SKM-1 treated with dmso at 0.1 percent for 144 hours (cell line): ENCODE measurements around the gene SMIM43.

Experiments
- DNase-seq: peaks from one replicate; lab custom pipeline; 2025; ENCODE audit not compliant: unreplicated experiment; lab: John Stamatoyannopoulos, UW

SMIM43 gene

DNA sequence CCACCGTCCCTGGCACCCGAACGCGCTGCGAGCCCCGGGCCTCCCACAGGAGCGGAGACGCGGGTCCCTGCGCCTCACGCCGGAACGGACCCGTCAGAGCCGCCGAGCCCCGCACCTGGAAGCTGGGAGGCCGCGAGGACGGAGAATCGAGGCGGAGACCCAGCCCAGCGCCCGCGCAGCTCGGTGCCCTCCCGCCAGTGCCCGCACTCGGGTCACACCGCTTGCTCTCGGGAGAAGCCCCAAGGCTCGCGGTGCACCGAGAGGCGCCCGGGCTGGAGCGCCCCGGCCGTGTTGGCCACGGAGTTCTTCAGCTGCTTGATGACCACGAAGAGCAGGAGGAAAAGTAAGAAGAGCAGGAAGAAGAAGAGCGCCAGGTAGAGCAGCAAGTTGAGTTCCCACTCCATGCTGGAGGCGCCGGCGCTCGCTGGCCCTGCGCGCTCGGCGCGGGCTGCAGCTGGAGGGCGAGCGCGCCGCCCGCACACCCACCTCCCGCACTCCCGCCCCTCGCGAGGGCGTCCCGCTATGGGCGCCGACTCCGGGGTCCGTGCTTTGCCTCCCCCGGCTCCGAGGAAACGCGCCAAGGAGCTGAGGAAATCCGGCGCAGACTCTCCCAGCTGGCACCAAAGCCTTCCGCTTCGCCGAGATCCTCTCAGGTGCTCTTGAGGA is at the start of gene SMIM43:
Gene SMIM43, minus strand, starts transcription at position 463 of the 666 bp plus-strand sequence. Its CDS starts 59 bp downstream, at position 404.
- no peak for DNase-seq

DNA sequence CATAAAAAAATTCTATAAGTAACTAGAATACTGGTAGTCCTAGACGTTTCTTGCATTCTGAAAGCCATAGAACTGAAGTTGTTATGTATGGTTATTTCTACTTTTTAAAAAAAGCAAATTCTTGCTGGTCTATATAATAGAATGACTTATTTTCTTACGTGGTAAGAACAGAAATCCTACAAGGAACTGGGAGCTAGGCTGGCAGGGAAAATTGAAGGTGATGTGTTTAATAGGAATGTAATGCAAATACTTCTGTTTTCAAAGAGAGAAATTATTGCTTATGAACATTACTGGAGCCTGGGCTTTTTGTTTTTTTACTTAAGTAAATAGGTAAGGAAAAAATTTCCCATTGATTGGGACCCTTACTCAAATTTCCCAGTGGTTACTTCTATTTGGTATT is 49.8 kb upstream of the SMIM43 start:
- DNase-seq: no peak

DNA sequence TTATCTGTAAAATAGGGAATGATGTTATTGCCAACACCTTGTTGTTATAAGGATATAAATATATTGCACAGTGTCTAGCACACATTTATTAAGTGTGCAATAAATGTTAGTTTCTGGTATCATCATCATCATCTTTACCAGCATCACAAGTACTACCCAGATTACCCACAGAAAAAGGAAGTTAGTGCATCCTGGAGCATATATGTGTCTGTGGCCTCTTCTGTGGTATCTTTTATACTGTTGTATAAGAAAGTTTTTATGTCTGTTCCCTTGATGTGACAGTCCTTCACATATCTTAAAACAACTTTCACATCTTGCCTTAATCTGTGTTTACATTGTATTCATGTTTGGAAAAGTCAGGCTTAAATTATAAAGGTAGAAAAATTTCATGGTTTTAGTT is 46.2 kb upstream of the SMIM43 start:
- DNase-seq: no peak

DNA sequence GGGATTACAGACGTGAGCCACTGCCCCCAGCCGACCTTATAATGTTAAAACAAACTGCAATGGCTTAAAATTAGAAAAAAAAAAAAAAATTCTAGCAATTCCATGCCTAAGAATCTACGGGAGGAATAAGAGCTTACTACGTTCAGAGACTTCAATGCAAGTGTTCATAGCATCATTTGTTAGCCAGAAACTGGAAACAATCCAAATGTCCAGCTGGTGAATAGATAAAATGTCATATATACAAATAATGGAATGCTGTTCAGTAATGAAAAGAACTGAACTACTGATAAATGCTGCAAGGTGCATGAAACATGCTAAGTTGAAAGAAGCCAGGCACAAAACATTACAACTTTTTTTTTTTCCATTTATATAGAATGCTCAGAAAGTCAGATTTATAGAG is 41.4 kb upstream of the SMIM43 start:
- DNase-seq: no peak

DNA sequence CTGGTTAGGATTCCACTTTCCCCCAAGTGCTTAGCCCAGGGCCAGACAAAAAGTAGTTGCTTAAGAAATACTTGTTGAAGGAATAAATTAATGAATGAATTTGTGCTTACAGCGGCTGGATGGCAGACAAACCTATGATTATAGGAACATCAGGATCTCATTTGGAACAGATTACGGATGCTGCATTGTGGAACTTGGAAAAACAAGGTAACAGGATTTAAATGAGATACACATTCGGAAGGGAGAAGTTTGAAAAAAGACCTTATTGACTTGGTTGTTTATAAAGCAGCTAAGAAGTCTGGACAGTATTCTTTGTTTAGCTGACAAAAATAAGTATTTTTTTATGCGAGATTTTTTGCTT is 36.7 kb upstream of the SMIM43 start:
- DNase-seq: no peak

DNA sequence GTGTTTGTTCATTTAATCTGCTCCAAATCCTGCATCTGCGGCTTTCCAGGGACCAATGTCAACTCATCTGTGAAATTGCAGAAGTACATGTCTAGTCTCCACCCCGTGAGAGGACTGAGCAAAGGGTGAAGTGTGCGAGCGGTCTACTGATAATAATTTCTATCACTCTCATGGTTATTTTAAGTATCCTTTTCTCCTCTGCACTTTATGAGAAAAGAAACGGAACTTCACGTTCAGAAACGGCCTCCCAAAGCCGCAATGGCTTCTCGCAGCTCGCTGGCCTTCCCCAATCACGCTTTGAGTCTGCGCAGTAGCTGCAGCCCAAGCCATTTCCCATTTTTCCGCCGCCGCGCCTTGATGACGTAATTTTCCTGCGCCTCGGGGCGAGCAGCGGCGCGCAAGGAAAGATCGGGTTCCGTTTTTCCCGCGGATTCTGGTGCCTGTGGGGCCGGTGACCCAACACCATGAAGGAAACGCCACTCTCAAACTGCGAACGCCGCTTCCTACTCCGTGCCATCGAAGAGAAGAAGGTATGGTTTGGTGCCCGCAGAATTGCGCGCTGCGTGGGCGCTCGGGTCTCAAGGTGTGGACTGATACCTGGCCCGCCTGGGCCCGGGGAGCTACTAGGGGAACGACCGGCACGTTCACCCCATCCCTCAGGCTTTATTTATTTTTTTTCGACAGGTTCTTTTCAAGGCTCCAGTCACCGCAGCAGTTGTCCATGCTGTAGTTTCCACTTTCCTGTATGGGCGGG is 36.2 kb upstream of the SMIM43 start, which contains the start of gene EXOSC9:
Gene EXOSC9, plus strand, starts transcription at position 363 of the 754 bp plus-strand sequence. Its CDS starts 102 bp downstream, at position 465.
- DNase-seq: peak; percentile 86

DNA sequence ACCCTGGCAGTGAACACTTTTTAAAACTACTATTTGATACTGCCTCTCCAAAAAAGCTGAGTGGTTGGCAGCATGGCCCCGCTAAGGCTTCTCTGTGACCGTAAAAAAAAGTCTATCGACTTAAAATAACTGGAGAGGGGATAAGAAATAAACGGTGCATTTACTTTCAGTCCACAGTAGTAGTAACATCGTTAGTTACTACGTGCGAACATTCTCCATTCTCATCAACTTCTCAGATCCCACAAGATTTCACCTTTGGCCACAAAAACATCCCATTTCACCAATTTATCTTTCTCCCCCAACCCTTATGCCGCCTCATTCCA is 35.6 kb upstream of the SMIM43 start:
- peak; percentile 53 for DNase-seq

DNA sequence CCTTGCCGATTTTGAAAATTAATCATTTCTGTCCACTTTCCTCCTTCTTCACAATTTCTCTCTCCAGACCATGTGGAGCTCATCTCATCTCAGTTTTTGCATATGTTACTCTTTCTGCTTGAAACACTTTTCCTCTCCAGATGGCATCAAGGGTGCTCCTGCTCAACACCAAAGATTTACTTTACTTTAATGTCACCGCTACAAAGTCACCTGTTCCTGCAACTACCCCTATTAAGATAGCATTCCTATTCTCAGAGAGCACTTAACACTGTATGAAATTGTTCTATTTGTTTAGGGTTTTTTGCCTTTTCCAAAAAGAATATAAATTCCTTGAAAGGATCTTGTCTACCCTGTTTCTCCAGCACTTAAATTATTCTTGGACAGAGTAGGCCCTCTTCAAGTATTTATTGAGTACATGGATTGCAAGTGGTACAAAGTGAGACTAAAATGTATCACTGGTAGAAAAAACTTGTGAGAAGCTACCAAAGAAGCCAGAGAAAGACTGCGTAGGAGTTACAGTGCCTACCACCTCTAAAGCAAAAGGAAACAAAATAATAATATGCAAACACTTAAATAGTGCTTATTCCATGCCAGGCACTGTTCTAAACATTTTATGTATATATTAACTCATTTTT is 35.0 kb upstream of the SMIM43 start:
- no peak for DNase-seq

DNA sequence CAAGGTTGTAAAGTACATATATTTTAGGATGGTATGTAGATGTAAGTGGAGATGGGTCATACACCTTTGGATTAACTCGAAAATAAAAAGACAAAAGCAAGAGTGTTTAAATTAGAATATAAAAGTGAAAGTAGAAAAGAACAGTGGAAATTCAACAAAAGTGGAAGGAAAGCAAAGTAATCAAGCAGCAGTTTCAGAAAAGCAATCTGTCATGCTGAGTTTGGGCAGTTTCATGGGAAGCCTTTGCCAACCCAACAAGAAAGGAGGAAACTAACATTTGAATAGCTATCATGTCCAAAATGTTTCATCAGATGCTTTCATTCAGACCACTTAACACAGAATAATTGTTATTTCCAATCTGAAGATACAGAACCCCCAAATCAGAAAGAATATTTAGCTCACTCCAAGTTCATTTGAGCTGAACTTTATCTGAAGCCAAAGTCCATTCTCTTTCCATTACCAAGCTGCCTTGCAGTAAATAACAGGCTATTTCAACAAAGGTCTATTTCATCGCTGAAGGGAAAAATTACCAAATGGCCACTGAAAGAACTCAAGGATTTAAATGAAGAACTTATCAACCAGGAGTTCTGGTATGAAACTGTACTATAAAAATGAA is 34.4 kb upstream of the SMIM43 start:
- no peak for DNase-seq

DNA sequence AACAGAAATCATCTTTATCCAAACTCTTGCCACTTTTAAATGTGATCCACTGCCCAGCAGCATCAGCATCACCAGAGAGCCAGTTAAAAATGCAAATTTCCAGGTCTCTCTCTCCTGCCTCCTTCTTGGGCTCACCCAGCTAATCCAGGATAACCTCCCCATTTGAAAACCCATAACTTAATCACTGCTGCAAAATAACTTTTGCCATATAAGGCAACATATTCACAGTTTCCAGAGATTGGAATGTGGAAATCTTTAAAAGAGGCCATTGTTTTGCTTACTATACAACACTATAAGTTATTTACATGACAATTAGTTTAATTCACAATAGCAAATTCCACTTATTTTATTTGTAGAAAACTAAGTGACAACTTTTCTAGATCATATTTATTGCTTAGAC is 31.3 kb upstream of the SMIM43 start:
- no peak for DNase-seq

DNA sequence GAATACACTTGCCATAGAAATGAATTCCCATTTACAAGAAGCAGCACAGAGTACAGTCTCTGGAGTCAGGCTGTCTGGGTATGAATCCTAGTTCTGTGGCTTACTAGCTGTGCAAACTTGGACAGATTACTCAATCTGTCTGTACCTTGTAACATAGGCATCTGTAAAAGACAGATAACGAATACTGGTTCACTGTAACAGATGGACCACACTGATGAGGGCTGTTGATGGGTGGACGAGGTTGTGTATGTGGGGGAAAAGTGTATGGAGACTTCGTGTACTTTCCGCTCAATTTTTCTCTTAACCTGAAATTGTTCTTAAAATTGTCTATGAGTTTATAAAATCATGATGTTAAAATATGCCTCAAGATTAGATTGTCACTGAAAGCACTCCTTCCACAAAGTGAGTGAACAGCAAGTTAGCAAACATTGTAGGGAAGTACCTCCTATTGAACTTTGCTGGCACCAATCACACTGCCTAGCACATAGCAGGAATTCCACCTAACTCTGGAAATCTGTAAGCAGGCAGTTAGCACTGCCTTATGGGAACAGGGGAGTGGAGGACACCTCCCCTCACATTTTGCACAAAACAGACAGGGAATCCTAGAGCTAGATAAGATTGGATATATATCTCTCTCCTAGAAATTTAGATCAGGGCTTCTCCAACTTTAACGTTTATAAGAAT is 29.7 kb upstream of the SMIM43 start:
- DNase-seq: no peak

DNA sequence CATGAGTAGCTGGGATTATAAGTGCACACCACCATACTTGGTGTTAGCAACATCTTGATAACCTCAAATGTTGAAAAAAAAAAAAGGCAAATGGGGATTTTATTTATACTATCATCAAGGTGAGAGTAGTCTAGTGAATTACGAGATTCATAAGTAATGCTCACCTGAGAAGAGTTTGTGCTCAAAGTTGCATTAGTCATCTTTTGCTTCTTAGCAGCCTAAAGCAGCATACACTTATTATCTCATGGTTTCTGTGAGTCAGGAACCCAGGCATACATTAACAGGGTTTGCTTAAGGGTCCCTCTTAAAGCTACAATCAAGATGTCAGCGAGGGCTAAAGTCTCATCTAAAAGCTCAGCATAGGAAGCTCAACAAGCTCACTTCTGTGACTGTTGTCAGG is 28.0 kb upstream of the SMIM43 start:
- DNase-seq: no peak

DNA sequence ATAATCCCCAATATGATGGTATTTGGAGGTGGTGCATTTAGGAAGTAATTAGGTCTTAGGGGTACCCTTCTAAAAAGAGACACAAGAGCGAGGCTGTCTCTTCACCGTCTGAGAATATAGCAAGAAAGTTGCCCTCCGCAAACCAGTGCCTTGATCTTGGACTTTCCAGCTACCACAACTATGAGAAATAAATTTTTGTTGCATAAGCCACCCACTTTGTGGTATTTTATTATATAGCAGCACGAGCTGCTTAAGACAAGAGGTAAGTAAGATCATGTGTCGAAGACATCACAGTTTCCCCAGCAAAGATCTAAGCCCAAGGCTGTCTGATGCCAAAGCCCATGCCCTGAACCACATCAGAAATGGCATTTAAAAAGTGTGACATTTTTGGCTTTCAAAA is 26.5 kb upstream of the SMIM43 start:
- no peak for DNase-seq

DNA sequence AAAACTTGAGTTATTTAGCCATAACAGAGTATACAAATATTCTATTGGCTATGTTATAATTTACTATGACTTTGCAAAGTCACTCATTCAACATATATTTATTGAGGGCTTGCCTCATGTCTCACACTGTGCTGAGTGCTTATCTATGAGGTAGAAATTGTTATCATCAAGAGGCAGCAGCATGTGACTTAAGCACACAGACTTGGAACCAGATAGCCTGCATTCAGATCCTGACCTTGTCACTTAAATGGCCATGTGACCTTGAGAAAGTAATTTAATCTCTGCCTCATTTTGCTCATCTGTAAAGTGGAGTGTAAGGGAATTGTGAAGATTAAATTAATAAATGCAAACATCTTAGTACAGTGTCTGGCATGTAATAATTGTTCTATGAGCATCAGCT is 26.0 kb upstream of the SMIM43 start:
- no peak for DNase-seq

DNA sequence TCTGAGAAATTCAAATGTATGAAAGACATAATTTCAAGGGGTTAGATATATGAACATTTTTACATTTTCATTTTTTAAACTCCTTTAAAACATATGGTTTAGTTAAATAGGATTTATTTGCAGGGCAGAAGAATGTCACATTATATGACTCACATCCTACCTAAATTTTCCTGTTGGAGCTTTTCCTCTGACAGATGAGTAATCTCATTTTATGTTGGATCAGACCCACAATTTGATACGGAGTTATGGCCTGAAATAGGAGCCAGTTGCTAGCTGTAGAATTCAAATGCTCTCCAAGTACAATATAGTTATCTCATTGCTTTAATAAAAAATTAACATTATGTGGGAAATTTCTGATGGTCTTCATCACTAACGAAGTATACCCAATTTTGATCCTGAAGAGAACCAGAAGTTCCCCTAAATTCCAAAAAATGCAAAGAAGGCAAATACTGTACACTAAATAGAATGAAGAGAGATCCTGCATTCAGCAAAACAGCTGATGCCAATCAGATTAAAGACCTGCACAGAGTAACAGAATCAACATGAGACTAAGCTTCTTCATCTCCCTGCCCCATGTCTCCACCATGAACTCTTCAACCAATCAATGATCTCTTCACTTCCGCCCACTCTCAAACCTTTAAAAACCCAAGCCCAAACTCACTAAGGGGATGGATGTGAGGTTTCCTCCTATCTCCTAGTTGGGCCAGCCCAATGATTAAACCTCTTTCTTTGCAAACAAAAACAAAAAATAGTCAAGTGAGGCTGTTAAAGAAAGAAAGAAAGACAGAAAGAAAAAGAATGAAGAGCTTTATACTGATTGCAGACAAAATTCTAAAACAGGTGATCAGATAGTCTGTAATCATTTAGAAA is 25.2 kb upstream of the SMIM43 start:
- no peak for DNase-seq

DNA sequence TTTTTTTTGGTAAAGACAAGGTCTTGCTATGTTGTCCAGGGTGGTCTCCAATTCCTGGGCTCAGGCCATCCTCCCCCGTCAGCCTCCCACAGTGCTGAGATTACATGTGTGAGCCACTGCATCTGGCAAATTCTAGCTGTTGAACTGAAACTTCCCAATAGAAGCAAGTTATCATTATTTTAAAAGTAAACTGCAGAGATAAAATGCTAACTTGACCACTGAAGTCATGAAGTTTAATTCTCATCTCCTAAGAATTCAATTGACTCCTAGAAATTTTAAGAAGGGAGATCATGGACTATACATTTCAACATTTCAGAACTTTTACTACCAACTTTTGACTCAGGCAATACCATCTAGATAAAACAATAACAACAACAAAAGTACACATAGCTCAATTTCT is 24.5 kb upstream of the SMIM43 start:
- DNase-seq: no peak

DNA sequence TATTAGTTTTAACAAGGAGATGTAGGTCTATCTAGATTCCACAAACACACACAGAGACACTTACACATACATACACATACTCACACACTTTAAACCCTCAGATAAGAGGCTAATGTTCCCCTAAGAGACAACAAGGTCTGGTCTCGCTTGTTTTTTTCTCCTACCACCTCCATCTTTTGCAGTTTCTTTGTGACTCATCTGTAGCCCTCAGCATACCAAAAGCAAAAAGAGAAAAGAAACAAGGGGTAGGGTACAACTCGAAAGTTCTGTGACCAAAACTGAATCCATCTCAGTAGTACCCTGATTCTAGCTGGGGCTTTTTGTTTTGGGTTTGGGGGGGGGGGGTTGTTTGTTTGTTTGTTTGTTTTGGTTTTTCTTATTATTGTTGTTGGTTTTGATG is 23.9 kb upstream of the SMIM43 start:
- DNase-seq: no peak

DNA sequence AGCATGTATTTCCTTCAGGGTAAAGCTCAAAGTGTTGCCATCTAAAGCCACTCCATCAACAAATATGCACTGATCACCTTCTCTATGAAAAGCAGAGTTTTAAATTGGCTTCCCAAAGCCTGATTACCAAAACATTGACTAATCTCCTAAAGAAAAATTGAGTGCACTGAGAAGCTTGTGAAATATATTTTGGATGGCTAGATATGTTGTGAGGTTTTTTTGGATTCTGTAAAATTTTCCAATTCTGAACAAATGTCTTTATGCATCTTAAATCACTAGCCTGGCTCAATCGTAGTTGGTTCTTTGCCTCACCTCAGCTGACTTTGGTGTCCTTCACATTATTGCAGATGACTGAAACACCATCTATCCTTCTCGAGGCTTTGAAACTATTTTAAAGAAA is 21.3 kb upstream of the SMIM43 start:
- DNase-seq: no peak

DNA sequence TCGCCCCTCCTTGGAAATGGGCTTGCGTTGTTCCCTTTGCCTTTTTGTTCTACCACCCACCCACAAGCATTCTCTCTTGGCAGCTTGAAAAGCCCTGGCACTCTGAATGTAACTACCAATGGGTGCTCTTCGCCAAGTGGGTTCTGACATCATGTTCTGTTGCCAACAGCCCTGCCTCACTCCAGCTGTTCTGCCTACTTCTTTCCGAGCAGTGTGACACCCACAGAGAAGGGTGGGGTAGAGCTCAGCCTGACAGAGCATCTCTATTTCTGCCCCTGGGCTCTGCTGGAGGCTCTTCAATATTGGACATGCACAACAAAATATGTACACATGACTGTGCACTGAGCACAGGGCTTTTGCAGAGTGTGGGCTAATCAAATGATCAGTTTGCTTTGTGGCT is 20.5 kb upstream of the SMIM43 start:
- no peak for DNase-seq

DNA sequence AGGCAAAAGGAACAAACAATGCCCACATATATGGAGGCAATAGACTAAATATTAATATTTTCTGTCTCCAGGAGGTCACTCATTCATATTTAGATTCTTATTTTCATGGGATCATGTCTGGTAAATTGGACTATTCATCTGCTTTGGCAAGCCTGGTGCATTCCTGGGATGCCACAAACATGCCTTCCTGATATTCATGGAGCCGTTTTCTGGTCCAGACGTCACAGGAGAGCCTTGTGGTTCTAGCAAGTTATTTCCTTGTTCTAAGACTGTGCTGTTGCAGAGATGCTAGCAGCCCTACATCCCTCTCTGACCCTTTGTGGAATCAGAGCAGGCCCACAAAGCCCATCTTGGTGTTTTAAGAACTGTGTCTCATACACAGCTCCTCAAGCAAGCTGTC is 20.0 kb upstream of the SMIM43 start:
- DNase-seq: no peak
